ENCODE measurements around the gene TSACC.
A peak's percentile ranks its signal among the peaks of the same experiment; 100 is the strongest.

Gene TSACC

DNA sequence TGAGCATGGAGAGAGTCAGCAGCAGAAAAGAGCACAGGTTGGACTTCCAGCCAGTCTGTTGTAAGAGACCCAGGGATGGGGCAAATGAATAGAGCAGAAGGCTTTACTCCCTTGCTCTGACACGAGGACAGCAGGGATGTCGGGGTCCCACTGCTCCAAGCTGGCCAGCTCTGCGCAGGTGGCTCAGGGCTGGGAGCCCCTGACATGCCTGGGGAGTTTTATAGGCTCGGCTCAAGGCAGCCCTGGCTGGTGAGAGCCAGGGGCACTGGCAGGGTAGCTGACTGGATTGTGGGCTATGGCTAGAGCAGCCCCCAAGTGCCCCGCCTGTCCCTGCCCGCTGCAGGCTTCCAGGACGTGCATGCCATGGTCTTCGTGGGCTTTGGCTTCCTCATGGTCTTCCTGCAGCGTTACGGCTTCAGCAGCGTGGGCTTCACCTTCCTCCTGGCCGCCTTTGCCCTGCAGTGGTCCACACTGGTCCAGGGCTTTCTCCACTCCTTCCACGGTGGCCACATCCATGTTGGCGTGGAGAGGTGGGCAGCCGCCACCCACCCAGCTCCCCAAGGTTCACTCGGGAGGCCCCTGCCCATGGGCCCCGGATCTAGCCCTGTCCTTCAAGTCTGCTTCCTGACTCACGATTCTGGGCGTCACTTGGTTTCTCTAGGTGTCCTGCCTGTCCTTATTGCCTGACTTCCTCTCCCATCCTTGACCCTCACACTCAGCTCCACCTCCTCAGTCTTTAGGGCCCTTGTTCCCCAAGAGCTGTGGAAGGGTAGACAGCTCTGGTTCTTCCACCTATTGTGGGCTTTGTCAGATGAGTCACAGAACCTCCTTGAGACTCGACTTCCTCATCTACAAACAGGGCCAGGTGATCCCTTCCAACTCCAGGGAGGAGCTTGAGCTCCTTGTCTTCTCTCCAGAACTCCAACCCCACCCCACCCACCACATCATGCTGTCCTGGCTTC lies 38.9 kb downstream of the TSACC start:
- DNase-seq (ENCODE audit: insufficient read length, low spot score) (no peak), FAIRE-seq (no peak)
- TF ChIP-seq POLR2A (IDR thresholded peaks at IDR 0.05; ENCODE audit: low read depth, low read length) = no peak

DNA sequence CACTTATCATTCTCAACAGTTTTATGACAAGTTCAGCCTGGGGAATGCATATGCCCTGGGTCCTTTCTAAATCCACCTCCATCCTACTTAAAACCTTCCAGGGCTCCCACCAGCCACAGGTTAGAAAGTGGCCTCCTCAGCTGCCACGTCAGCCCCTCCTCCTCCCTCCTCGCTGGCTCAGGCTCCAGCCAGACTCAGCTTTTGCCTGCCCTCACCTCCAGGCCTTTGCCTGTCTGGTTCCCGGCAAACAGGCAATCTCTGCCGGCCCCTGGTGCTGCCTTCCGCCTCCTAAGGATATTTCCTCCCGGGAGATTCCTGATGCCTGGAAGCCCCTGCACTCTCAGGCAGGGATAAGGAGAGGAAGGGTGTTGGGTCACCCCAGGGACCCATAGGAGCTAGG lies 40.2 kb downstream of the TSACC start:
- TF ChIP-seq POLR2A (IDR thresholded peaks at IDR 0.05; ENCODE audit: low read depth, low read length) = no peak
- DNase-seq (ENCODE audit: insufficient read length, low spot score) (no peak), FAIRE-seq (no peak)

GRCh38 chr1:156379420-156380165 lies 41.3 kb downstream of the TSACC start:
- DNase-seq (ENCODE audit: insufficient read length, low spot score) (peak; percentile 81), FAIRE-seq (no peak)
- no peak for TF ChIP-seq POLR2A (IDR thresholded peaks at IDR 0.05; ENCODE audit: low read depth, low read length)

- no peak for FAIRE-seq
- no peak for DNase-seq (ENCODE audit: insufficient read length, low spot score)
- no peak for TF ChIP-seq POLR2A (IDR thresholded peaks at IDR 0.05; ENCODE audit: low read depth, low read length)
These were observed 44.2 kb downstream of the TSACC start for GRCh38 chr1:156382561-156382960.

DNA sequence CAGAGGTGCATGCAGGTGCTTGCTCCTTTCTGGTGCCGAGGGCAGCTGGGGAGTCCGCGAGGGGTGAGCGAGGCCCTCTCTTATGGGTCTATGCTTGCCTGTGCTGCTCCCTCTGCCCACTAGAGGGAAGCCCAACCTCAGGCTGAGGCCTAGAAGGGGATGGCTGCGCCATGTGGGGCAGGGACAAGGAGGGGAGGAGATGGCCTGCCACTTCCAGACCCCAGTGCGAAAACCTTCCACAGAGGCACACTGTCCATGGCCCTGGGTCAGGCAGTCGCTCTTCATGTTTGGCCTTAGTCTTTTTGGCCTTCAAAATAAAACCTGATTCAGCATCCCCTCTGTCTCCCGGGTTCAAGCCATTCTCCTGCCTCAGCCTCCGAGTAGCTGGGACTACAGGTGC lies 44.7 kb downstream of the TSACC start:
- DNase-seq (ENCODE audit: insufficient read length, low spot score) = peak; percentile 89
- FAIRE-seq = no peak

GRCh38 chr1:156384007-156384406 lies 45.7 kb downstream of the TSACC start:
- no peak for DNase-seq (ENCODE audit: insufficient read length, low spot score)
- no peak for FAIRE-seq

More for the DNA sequence above, 44.7 kb downstream of the TSACC start:
- TF ChIP-seq POLR2A (IDR thresholded peaks at IDR 0.05; ENCODE audit: low read depth, low read length) = no peak

GRCh38 chr1:156384658-156385057 lies 46.3 kb downstream of the TSACC start:
- TF ChIP-seq POLR2A (IDR thresholded peaks at IDR 0.05; ENCODE audit: low read depth, low read length) = no peak
- no peak for DNase-seq (ENCODE audit: insufficient read length, low spot score)
- no peak for FAIRE-seq

More at GRCh38 chr1:156384007-156384406, 45.7 kb downstream of the TSACC start:
- TF ChIP-seq POLR2A (IDR thresholded peaks at IDR 0.05; ENCODE audit: low read depth, low read length) = no peak

DNA sequence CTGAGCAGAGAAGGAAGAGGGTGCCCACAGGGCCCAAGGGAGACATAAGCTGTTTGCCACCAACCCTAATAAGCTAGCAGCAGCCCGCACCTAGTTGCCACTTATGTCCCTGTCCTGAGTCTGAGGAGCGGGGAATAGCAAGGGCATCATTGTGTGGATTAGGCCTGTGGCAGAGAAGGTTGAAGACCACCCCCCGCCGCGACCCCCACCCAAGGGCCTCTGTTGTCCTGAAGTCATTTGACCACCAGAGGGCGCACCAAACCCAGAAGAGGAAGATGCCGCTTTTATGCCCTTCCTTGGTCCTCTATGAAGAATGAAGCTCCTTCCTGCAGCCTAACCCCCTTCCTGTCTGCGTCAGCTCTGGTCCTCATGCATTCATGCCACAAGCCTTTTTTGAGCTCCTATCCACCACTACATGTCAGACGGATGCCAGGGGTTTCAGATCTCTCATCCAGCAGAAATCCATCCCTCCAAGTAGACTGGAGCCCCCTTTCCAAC lies 47.3 kb downstream of the TSACC start:
- no peak for TF ChIP-seq POLR2A (IDR thresholded peaks at IDR 0.05; ENCODE audit: low read depth, low read length)
- FAIRE-seq (no peak), DNase-seq (ENCODE audit: insufficient read length, low spot score) (peak; percentile 97)

- no peak for DNase-seq (ENCODE audit: insufficient read length, low spot score)
- FAIRE-seq = no peak
- TF ChIP-seq POLR2A (IDR thresholded peaks at IDR 0.05; ENCODE audit: low read depth, low read length) = no peak
These were observed 48.0 kb downstream of the TSACC start for GRCh38 chr1:156386134-156386901.

DNA sequence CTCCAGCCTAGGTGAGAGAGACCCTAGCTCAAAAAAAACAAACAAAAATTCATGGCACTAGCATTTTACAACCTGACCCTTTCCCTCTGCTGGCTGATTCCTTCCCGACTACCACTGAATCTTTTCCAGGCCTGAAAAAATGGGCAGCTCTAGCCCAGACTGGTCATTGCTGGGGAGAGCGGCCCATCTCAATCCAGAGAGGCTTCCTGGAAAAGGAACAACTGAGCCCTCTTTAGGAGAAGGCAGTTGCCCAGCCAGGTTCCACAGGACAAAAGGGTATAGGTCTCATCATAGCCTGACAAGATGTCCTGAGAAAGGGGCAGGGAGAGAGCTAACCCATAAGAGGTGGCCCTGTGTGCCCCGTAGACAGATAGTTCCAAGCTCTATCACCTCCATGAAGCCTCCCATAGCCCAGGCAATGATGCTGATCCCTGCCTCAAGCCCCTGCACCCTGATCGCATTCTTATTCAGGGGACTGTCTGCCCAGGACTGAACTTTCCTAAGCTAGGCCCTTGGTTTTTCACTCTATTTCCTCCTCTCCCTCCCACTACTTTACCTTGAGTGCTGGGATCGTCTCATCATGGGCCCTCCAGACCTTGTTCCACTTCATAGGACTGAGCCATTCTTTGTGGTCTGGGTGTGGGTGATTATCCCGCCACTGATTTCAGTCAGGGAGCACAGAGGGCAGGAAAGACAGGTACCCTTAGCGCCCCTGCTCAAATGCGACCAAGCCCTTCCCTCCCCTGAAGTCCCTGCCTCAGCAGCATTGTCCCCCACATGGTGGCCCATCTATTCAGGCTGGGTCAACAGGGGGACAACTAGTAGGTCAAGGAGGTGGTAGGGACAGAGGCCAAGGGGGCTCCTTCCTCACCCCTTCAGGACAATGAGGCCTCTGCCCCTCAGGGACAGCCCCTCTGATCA lies 48.9 kb downstream of the TSACC start:
- FAIRE-seq = no peak
- DNase-seq (ENCODE audit: insufficient read length, low spot score) = no peak
- no peak for TF ChIP-seq POLR2A (IDR thresholded peaks at IDR 0.05; ENCODE audit: low read depth, low read length)

GRCh38 chr1:156387870-156388173 lies 49.5 kb downstream of the TSACC start:
- DNase-seq (ENCODE audit: insufficient read length, low spot score) = no peak

GRCh38 chr1:156388174-156389137 lies 50.1 kb downstream of the TSACC start:
- TF ChIP-seq POLR2A (IDR thresholded peaks at IDR 0.05; ENCODE audit: low read depth, low read length) = no peak
- DNase-seq (ENCODE audit: insufficient read length, low spot score) (no peak), FAIRE-seq (no peak)

More at GRCh38 chr1:156387870-156388173, 49.5 kb downstream of the TSACC start:
- FAIRE-seq = no peak
- no peak for TF ChIP-seq POLR2A (IDR thresholded peaks at IDR 0.05; ENCODE audit: low read depth, low read length)

Data from H54 (cell line).